Psoas muscle (tissue), 8 donors: ENCODE results near the gene GOSR2. TPM values are rescaled to one million over a fixed set of nuclear protein-coding genes. Genes with fewer than 3 reads are reported as not detected.

ENCODE experiments used
- ATAC-seq, 4 donors: fragments of 200-7000 bp; cut with Tn5 transposase; one replicate each; pipeline ENCODE4 v1.9.1; 2020; ENCODE audit warnings: moderate library complexity in 3 of 4, mild to moderate bottlenecking in 2 of 4
- DNase-seq, 2 donors: peaks; one replicate each; pipeline ENCODE4 v3.0.0-alpha.2; 2020
- H3K27ac ChIP-seq: fragments of 200-600 bp; one replicate; pipeline ENCODE4 v1.8.0; 2022
- H3K27me3 ChIP-seq, 3 donors: fragments of 200-600 bp in 1 of 3; one replicate each; pipeline versions ENCODE4 v1.6.1 to v1.8.0; 2013 to 2022; ENCODE audit warnings: low read length in 2 of 3, mild to moderate bottlenecking in 2 of 3, moderate library complexity in 1 of 3; ENCODE audit not compliant: insufficient read depth in 3 of 3
- H3K36me3 ChIP-seq, 2 donors: fragments of 200-600 bp in 1 of 2; one replicate each; pipeline versions ENCODE4 v1.6.1 to v1.8.0; 2013 to 2022; ENCODE audit warnings: low read depth in 1 of 2, mild to moderate bottlenecking in 1 of 2, moderate library complexity in 1 of 2; ENCODE audit not compliant: insufficient read depth in 1 of 2
- H3K4me1 ChIP-seq: fragments of 200-600 bp; one replicate; pipeline ENCODE4 v1.8.0; 2022
- H3K4me3 ChIP-seq: fragments of 200-600 bp; one replicate; pipeline ENCODE4 v1.8.0; 2022; ENCODE audit warnings: mild to moderate bottlenecking
- H3K9me3 ChIP-seq: fragments of 200-600 bp; one replicate; pipeline ENCODE4 v1.8.0; 2022
- WGBS, 3 donors: extraction: QIAGEN DNeasy Blood & Tissue Kit; methylation state at CpG; one replicate each; pipeline versions ENCODE4 v1.1.6 to v1.1.7; 2013; 5-methylcytosine and 5-hydroxymethylcytosine counted together
- intact Hi-C, 2 donors: fragments of 100-400 bp; cut with DNase I; formaldehyde crosslinking; loops; one replicate each; pipeline versions ENCODE4 v1.11.0 to v1.14.2; 2022
- polyA plus RNA-seq, 3 donors: library from polyadenylated mRNA; stranded (reverse); fragments of 200-250 nt; gene quantifications; one replicate each; pipeline ENCODE4 v1.2.3, GENCODE V29; 2013
- total RNA-seq, 4 donors: library from RNA; stranded (reverse); fragmentation: NEBNext Ultra II Directional in 2 of 4; extraction: Animal tissue kit (Norgen Biotek cat#: 25700) in 2 of 4; gene quantifications; one replicate each; pipeline versions ENCODE4 v1.2.1 to v1.2.4, GENCODE V29; 2021 to 2023
- TF ChIP-seq, protein P1 (sequence below): fragments of 200-600 bp; IDR thresholded peaks from one replicate; pipeline ENCODE4 v1.8.0; 2022; ENCODE audit warnings: antibody characterized with exemption
- donor health status: healthy with polysubstance abuse.
- donor health status: DM: no; HTN: no; CAD: no; lungs with moderate emphysema.
- donor health status: Bipolar disorder and iron deficiency.
- donor health status: healthy.
- donor health status: DM: yes; HTN: yes; CAD: no.
- donor health status: DM: no; HTN: no; CAD: no.
- donor health status: DM: no; HTN: no; CAD: no.
- donor health status: DM: yes; HTN: yes; CAD: no.

The GOSR2 gene
- total and polyA plus RNA-seq, 7 donors: 26.4 to 56.9 (median 44.9) TPM

DNA sequence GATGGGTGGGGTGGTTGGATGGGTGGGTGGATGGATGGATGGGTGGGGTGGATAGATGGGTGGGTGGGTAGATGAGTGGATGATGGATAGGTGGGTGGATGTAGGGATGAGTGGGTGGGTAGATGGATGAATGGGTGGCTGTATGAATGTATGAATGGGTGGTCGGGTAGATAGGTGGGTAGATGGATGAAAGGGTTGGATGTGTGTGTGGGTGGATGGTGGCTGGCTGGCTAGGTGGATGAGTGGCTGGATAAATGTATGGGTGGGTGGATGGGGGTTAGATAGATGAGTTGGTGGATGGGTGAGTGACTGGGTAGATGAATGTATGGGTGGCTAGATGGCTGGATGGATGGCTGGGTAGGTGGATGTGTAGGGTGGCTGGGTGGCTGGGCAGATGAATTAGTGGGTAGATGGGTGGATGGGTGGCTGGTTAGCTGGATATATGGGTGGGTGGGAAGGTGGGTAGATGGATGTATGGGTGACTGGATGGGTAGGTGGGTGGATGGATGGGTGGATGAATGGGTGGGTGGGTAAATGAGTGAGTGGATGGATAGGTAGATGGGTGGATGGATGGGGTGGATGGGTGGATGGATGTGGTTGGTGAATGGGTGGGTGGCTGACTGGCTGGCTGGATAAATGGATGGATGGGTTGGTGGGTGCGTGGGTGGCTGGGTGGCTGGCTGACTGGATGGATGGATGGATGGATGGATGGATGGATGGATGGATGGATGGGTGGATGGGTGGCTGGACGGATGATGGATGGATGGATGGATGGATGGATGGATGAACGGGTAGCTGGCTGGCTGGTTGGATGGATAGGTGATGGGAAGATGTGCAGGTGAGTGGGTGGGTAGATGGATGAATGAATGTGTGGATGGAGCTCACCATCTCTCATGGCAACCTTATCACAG, 18.9 kb upstream of the GOSR2 start:
- TF ChIP-seq, protein P1, sequence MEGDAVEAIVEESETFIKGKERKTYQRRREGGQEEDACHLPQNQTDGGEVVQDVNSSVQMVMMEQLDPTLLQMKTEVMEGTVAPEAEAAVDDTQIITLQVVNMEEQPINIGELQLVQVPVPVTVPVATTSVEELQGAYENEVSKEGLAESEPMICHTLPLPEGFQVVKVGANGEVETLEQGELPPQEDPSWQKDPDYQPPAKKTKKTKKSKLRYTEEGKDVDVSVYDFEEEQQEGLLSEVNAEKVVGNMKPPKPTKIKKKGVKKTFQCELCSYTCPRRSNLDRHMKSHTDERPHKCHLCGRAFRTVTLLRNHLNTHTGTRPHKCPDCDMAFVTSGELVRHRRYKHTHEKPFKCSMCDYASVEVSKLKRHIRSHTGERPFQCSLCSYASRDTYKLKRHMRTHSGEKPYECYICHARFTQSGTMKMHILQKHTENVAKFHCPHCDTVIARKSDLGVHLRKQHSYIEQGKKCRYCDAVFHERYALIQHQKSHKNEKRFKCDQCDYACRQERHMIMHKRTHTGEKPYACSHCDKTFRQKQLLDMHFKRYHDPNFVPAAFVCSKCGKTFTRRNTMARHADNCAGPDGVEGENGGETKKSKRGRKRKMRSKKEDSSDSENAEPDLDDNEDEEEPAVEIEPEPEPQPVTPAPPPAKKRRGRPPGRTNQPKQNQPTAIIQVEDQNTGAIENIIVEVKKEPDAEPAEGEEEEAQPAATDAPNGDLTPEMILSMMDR: no peak
- H3K27ac ChIP-seq: no peak overlapping the region
- ATAC-seq: no peak
- intact Hi-C loops: no loop called here
- H3K4me1 ChIP-seq: no peaks in the 10 kb centered on the region
- 84 to 87% (median 86%) methylated on average over 4 of the region's 4 CpGs for WGBS, 3 donors
- DNase-seq: no peak
- no peaks in the 10 kb centered on the region for H3K9me3 ChIP-seq
- H3K4me3 ChIP-seq: no peak overlapping the region
- no peaks in the 10 kb centered on the region for H3K36me3 ChIP-seq
- H3K27me3 ChIP-seq: no peaks in the 10 kb centered on the region

DNA sequence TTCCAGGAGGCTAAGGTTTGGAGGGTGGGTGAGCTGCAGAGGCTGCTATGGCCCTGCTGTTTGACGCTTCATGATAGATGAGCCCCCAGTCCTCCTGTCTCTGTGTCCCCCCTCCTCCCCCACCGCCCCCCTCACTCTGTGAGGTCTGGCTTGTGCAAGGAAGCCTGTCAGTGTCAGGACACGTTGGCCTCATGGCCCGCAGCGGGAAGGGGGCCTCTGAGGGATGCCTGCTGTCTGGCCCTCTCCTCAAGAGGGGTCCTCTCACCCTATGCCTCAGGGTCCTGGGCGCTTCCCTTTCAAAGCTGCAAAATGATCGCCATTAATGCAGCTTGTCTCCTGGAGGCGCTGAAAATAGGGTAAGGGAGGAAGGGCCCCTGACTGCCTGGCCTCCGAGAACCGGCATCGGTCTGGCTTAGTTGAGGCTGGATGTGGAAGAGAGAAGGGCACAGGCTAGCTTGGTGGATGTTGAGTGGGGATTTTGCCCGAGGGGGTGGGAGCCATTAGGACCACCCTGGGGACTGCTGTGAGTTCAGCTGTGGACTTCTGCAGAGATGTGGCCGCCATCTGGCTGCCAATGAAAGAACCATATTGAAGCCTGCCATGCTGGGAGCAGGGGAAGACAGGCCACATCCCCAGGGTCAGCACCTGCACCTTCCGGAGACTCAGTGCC, 14.8 kb upstream of the GOSR2 start:
- Histone ChIP-seq H3K9me3 (no peaks in the 10 kb centered on the region), H3K4me3 (no peak overlapping the region), H3K4me1 (no peaks in the 10 kb centered on the region), H3K27me3 (no peaks in the 10 kb centered on the region), H3K27ac (no peak overlapping the region), H3K36me3 (no peaks in the 10 kb centered on the region)
- TF ChIP-seq, protein P1: no peak
- intact Hi-C loops: no loop called here
- ATAC-seq (no peak), DNase-seq (no peak)
- WGBS, 3 donors: 61 to 64% (median 63%) methylated on average over 14 of the region's 14 CpGs

DNA sequence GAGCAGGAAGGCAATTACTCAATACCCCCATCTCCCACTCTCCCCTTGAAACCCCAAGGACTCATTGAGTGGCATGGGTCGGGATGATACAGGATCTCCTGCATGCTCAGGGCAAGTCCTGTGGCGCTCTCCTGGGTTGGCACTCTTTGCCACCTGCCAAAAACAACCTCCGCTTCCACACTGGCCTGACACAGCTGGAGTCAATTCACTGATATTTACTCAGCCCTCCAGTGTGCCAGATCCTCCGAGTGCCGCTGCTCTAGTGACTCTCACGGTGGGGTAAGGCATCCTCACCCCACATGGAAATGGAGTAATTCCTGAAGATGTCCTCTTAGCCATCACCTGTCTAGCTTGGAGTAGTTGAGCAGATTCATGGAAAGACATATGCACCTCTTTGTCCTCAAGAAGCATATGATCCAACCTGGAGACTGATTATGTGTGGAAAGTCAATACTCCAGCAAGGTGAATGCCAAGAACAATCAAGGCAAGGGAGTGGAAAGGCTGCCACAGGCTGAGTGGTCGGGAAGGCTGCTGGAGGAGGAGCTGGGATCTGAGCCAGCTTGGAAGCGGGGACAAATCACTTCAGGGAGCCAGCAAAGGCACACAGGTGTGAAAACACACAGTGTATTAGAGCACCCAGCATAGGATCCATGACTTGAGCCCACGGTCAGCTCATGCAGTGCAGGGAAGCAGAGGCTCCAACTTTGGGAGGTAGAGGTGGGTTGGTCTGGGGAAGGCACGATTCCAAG, 12.6 kb upstream of the GOSR2 start:
- H3K4me1 ChIP-seq: no peaks in the 10 kb centered on the region
- H3K9me3 ChIP-seq: no peaks in the 10 kb centered on the region
- ATAC-seq (no peak), DNase-seq (no peak)
- TF ChIP-seq, protein P1: no peak
- H3K4me3 ChIP-seq: no peak overlapping the region
- no peaks in the 10 kb centered on the region for H3K27me3 ChIP-seq
- intact Hi-C loops: no loop called here
- 60 to 66% (median 65%) methylated on average over 10 of the region's 10 CpGs for WGBS, 3 donors
- no peaks in the 10 kb centered on the region for H3K36me3 ChIP-seq
- no peak overlapping the region for H3K27ac ChIP-seq

DNA sequence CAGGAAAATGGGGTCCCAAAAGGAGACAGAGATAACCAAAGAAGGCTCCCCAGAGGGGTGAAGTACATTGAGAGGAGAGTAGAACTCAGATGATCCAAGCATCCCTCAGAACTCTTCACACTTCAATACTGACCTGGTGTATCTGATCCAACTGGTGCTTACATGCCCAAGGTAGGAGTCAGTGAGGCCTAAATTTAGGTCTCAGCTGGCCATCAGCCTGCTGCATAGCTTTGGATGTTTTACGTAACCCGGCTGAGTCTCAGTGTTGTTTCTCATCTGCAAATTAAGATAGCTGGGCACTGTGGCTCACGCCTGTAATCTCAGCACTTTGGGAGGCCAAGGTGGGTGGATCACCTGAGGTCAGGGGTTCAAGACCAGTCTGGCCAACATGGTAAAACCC, 11.6 kb upstream of the GOSR2 start:
- TF ChIP-seq, protein P1: no peak
- WGBS, 3 donors: 29 to 65% (median 51%) methylated on average over 3 of the region's 3 CpGs
- Histone ChIP-seq H3K4me1 (no peaks in the 10 kb centered on the region), H3K9me3 (no peaks in the 10 kb centered on the region), H3K36me3 (no peaks in the 10 kb centered on the region), H3K27me3 (no peaks in the 10 kb centered on the region), H3K27ac (no peak overlapping the region), H3K4me3 (no peak overlapping the region)
- peak; percentile 87 to 95 (median 90) for ATAC-seq
- intact Hi-C loops: no loop called here
- DNase-seq: no peak
